Hepatic stellate cell (primary cell): Measurements from ENCODE around the gene BABAM1.
"Not testable (repeated sequence)": the region's sequence is repeated elsewhere in the genome, so short reads cannot be mapped to it uniquely, and the experiment has no call there.

Source experiments
- DNase-seq: peaks from one replicate; pipeline ENCODE4 v3.0.0; 2011; ENCODE audit warnings: low spot score

BABAM1 gene

DNA sequence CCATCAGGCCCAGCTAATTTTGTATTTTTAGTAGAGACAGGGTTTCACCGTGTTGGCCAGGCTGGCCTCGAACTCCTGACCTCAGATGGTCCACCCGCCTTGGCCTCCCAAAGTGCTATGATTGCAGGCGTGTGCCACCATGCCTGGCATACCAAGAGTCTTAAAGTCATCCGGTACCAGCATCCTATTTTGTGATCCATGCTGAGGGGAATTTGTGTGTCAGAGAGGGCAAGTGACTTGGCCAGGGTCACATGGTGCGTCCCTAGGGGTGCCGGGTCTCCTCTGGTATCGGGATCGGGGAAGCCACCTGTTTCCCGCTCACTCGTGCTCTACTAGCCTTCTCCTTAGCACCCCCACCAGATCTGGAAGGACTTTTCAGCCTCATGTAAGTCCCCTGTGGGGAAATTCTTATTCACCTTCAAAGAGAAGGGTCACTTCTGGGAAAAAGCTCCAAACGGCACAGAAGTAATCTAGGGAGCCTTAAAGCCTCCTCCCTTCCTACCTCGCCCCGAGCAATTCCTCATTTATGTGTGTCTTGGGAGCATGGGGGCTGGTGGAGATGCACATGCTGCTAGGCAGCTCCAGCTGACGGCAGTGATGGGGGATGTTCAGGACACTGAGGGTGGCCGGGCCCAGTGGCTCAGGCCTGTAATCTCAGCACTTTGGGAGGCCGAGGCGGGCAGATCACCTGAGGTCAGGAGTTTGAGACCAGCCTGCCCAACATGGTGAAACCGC lies 8.4 kb downstream of the BABAM1 start:
- no peak for DNase-seq

GRCh38 chr19:17279436-17279835 lies 12.2 kb downstream of the BABAM1 start:
- DNase-seq = no peak

- peak; percentile 74 for DNase-seq
These were observed 14.4 kb downstream of the BABAM1 start, which contains the start of gene ANKLE1 for GRCh38 chr19:17281391-17282304. Gene ANKLE1 (plus strand): TSS chr19:17281901. CDS start chr19:17281921, 20 bp downstream.

DNA sequence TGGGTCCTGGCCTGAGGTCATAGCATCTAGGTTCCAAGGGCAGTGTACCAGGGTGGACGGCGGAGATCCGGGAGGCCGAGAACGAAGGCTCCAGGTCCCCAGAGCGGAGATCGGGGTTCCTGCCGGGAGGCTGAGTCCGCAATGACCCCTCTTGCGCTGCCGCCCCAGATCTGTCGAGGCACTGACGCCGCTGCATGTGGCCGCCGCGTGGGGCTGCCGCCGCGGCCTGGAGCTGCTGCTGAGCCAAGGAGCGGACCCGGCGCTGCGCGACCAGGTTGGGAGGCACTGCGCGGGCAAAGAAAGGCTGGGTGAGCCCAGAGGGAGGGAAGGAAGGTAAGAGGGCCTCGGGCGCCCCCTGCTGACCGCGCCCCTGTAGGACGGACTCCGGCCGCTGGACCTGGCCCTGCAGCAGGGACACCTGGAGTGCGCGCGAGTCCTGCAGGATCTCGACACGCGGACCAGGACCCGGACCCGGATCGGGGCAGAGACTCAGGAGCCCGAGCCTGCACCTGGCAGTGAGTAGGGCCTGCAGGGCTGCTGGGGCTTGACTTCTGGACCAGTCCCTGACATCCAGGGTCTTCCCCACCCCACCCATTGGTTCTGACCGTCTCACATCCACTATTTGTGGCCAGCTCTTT lies 15.4 kb downstream of the BABAM1 start:
- peak; percentile 87 for DNase-seq

DNA sequence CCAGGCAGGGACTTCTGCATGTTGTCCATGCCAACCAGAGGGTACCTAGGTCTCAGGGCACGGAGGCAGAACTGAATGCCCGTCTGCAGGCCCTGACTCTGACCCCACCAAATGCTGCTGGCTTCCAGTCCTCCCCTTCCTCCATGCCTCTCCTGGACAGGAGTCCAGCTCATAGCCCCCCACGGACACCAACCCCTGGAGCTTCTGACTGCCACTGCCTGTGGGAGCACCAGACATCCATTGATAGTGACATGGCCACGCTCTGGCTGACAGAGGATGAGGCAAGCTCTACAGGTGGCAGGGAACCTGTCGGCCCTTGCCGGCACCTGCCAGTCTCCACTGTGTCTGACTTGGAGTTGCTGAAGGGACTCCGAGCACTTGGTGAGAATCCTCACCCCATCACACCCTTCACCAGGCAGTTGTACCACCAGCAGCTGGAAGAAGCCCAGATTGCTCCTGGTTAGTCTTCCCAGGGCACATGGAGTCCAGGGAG lies 16.3 kb downstream of the BABAM1 start:
- no peak for DNase-seq

GRCh38 chr19:17285415-17286135 lies 18.3 kb downstream of the BABAM1 start:
- no peak for DNase-seq

DNA sequence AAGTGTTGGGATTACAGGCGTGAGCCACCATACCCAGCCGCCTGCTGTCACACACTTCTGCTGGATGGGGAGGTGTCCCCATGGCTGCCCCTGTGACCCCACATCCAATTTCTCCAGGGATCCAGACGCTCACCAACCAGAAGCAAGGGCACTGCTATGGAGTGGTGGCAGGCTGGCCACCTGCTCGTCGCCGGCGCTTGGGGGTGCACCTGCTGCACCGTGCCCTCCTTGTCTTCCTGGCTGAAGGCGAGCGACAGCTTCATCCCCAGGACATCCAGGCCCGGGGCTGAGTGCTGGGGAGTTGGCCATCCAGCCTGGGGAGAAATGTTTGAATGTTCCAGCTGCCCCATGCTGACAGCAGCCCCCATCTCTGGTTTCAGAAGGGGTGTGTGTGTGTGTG lies 19.0 kb downstream of the BABAM1 start:
- DNase-seq = no peak

GRCh38 chr19:17286752-17287151 lies 19.5 kb downstream of the BABAM1 start:
- no peak for DNase-seq

GRCh38 chr19:17289489-17289888 lies 22.2 kb downstream of the BABAM1 start:
- peak; percentile 99 for DNase-seq

GRCh38 chr19:17292301-17293074 lies 25.2 kb downstream of the BABAM1 start:
- peak; percentile 97 for DNase-seq

DNA sequence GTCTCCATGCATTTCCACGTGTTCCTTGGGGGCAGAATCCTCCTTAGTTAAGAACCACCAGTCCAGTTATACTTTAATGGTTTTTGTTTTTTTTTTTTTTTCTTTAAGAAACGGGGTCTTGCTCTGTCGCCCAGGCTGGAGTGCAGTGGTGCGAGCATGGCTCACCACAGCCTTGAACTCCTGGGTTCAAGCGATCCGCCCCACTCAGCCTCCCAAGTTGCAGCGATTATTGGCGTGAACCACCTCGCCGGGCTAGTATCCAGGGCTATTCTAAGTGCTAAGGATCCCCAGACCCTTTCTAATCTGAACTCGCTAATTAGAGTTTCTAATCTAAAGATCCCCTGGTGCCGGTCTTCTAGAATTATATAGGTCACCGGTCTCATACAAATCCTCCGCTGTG lies 26.4 kb downstream of the BABAM1 start:
- no peak for DNase-seq

DNA sequence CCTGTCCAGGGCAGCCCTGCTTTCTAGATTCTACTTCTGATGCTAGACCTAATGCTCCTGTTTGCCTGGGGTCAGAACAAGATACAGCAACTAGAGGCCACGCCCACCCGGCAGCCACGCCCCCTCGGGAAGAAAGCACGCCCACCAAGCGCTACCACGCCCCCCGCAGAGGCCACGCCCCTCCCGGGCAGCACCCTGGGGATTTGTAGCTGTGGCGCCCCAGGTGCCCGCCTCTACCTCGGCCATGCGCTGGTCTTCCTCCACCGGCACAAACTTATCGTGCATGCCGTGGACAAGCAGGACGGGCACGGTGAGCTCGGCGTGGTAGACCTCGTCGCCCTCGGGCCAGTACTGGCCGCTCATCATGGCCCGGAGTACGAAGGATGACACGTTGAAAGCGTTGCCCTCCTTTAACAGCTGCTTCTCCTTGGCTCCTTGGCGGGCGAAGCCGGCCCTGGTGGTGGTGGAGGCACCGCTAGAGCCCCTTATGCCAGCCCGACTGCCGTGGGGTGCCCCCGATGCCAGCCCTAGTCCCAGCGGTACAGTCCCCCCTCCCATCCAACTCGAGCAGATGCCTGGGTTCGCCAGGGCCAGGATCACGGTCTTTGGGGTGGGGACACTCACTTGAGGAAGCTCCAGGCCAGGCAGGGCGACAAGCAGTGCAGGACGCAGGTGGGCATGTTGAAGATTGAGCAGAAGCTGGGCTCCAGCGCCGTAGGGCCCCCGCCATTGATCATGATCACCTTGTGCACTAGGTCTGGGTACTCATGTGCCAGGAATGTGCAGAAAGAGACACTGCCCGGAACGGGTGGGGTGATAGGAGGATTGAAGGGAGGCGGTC lies 27.0 kb downstream of the BABAM1 start:
- no peak for DNase-seq

- not testable (repeated sequence) for DNase-seq
These were observed 28.3 kb downstream of the BABAM1 start for GRCh38 chr19:17295551-17295950.

- DNase-seq = peak; percentile 49
These were observed 29.0 kb downstream of the BABAM1 start for GRCh38 chr19:17296273-17296672.

DNA sequence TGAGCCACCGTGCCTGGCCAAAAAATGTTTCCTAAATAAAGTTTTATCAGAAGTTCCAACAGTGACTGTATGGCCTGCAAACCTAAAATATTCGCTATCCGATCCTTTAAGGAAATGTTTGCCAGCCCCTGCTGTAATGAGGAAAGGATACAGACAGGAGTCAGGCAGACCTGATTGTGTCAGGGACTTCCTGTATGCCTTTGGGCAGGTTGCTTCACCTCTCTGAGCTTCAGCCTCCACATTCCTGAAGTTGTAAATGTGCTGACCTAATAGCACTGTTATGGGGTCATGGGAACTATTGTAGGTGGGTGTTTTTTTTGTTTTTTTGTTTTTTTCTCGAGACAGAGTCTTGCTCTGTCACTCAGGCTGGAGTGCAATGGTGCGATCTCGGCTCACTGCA lies 29.7 kb downstream of the BABAM1 start:
- no peak for DNase-seq

- DNase-seq = no peak
These were observed 33.9 kb downstream of the BABAM1 start for GRCh38 chr19:17300992-17301619.

GRCh38 chr19:17302391-17303166 lies 35.3 kb downstream of the BABAM1 start:
- DNase-seq = no peak

- peak; percentile 99 for DNase-seq
These were observed 36.1 kb downstream of the BABAM1 start, which contains the start of gene ABHD8 for GRCh38 chr19:17303167-17303939. Gene ABHD8 (minus strand): TSS chr19:17303425. CDS start chr19:17301616, 1,809 bp downstream.
